ENCODE data around the gene RAB6B.

Gene RAB6B

DNA sequence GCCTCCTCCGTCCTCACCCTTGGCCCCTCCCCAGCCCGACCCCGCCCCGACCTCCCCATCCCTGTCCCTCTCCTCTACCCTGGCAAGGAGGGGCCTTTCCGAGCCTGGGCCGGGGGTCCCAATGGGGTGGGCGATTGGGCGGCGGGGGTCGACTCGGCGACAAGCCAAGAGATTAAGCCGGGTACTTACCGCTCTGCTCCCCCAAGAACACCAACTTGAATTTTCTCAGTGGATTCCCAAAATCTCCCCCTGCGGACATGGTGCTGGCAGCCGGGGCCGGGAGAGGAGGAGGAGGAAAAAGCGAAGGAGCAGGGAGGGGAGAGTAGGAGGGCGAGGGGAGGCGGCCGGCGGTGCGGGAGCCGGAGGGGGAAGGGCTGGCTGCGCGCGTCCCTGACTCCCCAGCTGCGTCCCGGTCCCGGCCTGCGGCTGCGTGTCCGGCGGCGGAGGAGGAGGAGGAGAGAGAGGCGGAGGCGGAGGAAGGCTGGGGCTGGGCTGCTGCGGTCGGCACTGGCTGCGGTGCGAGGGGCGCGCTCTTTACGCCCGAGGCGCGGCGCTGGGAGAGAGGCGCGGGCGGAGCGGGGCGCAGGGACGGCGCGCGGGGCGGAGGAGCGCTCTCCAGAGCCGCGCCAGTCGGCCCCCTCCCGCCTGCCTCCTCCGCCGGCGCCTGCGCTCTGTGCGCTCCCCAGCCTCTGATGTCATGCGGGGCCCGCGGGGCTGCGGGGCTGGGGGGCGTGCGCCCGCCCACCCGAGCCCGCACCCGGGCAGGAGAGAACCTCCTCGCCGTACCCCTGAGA, at the start of gene RAB6B:
Gene RAB6B, minus strand, starts transcription at position 675 of the 794 bp plus-strand sequence. Its CDS starts 416 bp downstream, at position 259.
- Histone ChIP-seq H3K4me3 (ENCODE audit: low read length) (peak within 1 kb of the TSS; percentile 69), H3K27ac (ENCODE audit: low read length) (no peak within 1 kb of the TSS), H3K9me3 (ENCODE audit: control insufficient read depth, insufficient read depth, low read length) (no peaks in the 10 kb centered on the region), H3K36me3 (ENCODE audit: control insufficient read depth, insufficient read depth, low read length) (no peaks in the 10 kb centered on the region), H3K4me1 (ENCODE audit: control insufficient read depth, insufficient read depth, low read length) (peaks cover 8% of the 10 kb centered on the region), H3K27me3 (ENCODE audit: control insufficient read depth, insufficient read depth, low read length) (peaks cover 16% of the 10 kb centered on the region)
- no peak for DNase-seq (ENCODE audit: low read depth, low spot score)
- WGBS (ENCODE audit: insufficient coverage, insufficient read length): no CpG with 5 or more reads among the region's 80 CpGs

DNA sequence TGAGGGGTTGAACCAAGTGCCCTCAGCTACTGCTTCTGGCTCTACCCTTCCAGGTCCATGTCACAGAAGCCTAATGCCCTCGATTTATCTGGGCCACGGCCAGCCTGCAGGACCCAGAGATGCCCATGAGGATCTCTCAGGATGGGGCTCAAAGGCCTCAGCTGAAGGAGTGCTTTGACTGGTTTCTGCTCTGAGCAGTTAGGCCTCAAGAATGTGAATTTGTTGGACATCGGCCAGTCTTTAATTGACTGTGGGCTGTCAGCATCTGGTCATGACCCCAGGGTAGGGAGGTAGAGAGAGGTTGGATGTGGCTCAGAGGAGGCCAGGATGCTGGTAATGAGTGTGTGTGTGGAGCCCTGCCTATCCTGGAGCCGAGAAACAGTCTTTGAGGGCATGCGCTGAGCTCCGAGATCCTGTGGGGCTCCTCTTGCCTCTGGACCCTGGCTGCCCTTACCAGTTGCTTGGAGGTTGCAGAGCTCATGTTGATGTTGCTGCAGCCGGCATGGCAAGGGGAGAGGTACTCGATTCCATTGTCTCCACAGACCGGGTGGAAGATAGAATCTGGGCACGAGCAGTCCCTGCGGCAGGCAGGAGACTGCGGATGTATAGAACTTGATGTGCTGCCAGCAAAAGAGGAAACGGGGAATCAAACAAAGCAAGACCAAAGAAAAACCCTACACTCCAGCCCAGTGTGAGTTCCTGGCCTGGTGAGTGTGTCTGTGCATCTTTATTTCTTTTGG, 49.1 kb upstream of the RAB6B start:
- no peak for DNase-seq (ENCODE audit: low read depth, low spot score)
- no peak overlapping the region for H3K4me3 ChIP-seq (ENCODE audit: low read length)
- no peak overlapping the region for H3K27ac ChIP-seq (ENCODE audit: low read length)
- no peaks in the 10 kb centered on the region for H3K9me3 ChIP-seq (ENCODE audit: control insufficient read depth, insufficient read depth, low read length)
- no peaks in the 10 kb centered on the region for H3K27me3 ChIP-seq (ENCODE audit: control insufficient read depth, insufficient read depth, low read length)
- no CpG with 5 or more reads among the region's 13 CpGs for WGBS (ENCODE audit: insufficient coverage, insufficient read length)
- no peaks in the 10 kb centered on the region for H3K36me3 ChIP-seq (ENCODE audit: control insufficient read depth, insufficient read depth, low read length)
- H3K4me1 ChIP-seq (ENCODE audit: control insufficient read depth, insufficient read depth, low read length): peaks cover 4% of the 10 kb centered on the region; the same call in 1 of the 2 replicates

- no peak overlapping the region for H3K4me3 ChIP-seq (ENCODE audit: low read length)
- H3K36me3 ChIP-seq (ENCODE audit: control insufficient read depth, insufficient read depth, low read length): no peaks in the 10 kb centered on the region
- no CpG with 5 or more reads among the region's 2 CpGs for WGBS (ENCODE audit: insufficient coverage, insufficient read length)
- no peaks in the 10 kb centered on the region for H3K27me3 ChIP-seq (ENCODE audit: control insufficient read depth, insufficient read depth, low read length)
- H3K27ac ChIP-seq (ENCODE audit: low read length): no peak overlapping the region
- DNase-seq (ENCODE audit: low read depth, low spot score): no peak
- peaks cover 2% of the 10 kb centered on the region; the same call in 1 of the 2 replicates for H3K4me1 ChIP-seq (ENCODE audit: control insufficient read depth, insufficient read depth, low read length)
- H3K9me3 ChIP-seq (ENCODE audit: control insufficient read depth, insufficient read depth, low read length): no peaks in the 10 kb centered on the region
Measured at GRCh38 chr3:133944181-133944580, 48.5 kb upstream of the RAB6B start.

DNA sequence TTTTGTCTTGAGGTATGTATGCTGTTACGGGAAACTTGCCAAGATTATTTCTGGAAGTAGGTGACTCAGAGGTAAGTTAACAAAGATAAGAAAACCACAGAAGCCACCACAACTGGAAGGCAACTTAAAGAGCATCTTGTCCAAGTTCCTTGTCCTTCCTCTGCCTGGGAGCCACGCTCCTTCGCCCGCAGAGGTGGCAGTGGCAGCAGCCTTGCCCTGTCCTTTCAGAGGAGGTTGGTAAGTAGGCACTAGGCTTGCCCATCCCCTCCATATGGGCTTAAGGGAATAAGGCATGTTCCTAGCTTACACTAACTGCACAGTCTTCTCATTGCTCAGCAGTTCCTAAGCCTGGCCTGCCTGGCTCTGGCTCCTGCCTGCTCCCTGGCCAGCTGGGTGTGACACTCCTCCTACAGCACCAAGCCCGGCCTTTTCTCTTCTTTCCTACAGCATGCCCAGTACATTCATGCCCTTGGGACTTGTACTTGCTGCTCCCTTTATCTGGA, 48.0 kb upstream of the RAB6B start:
- Histone ChIP-seq H3K4me1 (ENCODE audit: control insufficient read depth, insufficient read depth, low read length) (no peaks in the 10 kb centered on the region), H3K27ac (ENCODE audit: low read length) (no peak overlapping the region), H3K9me3 (ENCODE audit: control insufficient read depth, insufficient read depth, low read length) (no peaks in the 10 kb centered on the region), H3K36me3 (ENCODE audit: control insufficient read depth, insufficient read depth, low read length) (no peaks in the 10 kb centered on the region), H3K4me3 (ENCODE audit: low read length) (no peak overlapping the region), H3K27me3 (ENCODE audit: control insufficient read depth, insufficient read depth, low read length) (no peaks in the 10 kb centered on the region)
- no peak for DNase-seq (ENCODE audit: low read depth, low spot score)
- WGBS (ENCODE audit: insufficient coverage, insufficient read length): no CpG with 5 or more reads among the region's 5 CpGs

DNA sequence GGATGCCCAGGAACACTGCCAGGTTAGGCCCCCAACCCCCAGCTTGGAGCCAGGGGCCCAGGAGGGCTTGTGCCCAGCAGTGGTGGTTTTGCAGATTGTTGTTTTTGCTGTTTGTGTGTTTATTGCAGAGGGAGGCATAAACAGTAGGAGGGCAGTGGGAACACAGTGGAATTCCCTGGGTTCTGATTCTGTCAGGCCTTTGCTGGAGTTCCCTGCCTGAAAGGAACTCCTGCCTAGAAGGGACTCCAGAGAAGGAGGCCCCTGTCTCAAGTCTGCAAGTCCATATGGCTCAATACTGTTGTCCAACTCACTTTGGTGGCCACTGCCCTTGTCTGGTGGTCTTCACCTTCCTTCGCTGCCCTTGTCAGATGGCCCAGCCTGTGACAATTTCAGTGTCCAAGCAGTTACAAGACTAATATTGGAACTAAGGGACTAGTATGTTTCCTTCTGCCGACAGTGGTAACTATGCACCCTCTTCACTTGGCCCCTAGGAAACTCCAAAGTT, 47.4 kb upstream of the RAB6B start:
- H3K27ac ChIP-seq (ENCODE audit: low read length): no peak overlapping the region
- H3K9me3 ChIP-seq (ENCODE audit: control insufficient read depth, insufficient read depth, low read length): no peaks in the 10 kb centered on the region
- no peak overlapping the region for H3K4me3 ChIP-seq (ENCODE audit: low read length)
- no peaks in the 10 kb centered on the region for H3K4me1 ChIP-seq (ENCODE audit: control insufficient read depth, insufficient read depth, low read length)
- H3K36me3 ChIP-seq (ENCODE audit: control insufficient read depth, insufficient read depth, low read length): no peaks in the 10 kb centered on the region
- H3K27me3 ChIP-seq (ENCODE audit: control insufficient read depth, insufficient read depth, low read length): no peaks in the 10 kb centered on the region
- no CpG with 5 or more reads among the region's 2 CpGs for WGBS (ENCODE audit: insufficient coverage, insufficient read length)
- DNase-seq (ENCODE audit: low read depth, low spot score): no peak

GRCh38 chr3:133941415-133941821, 45.7 kb upstream of the RAB6B start:
- DNase-seq (ENCODE audit: low read depth, low spot score): no peak
- no CpG with 5 or more reads among the region's 7 CpGs for WGBS (ENCODE audit: insufficient coverage, insufficient read length)
- no peaks in the 10 kb centered on the region for H3K9me3 ChIP-seq (ENCODE audit: control insufficient read depth, insufficient read depth, low read length)
- H3K27ac ChIP-seq (ENCODE audit: low read length): no peak overlapping the region
- H3K4me3 ChIP-seq (ENCODE audit: low read length): no peak overlapping the region
- no peaks in the 10 kb centered on the region for H3K4me1 ChIP-seq (ENCODE audit: control insufficient read depth, insufficient read depth, low read length)
- no peaks in the 10 kb centered on the region for H3K36me3 ChIP-seq (ENCODE audit: control insufficient read depth, insufficient read depth, low read length)
- H3K27me3 ChIP-seq (ENCODE audit: control insufficient read depth, insufficient read depth, low read length): no peaks in the 10 kb centered on the region

DNA sequence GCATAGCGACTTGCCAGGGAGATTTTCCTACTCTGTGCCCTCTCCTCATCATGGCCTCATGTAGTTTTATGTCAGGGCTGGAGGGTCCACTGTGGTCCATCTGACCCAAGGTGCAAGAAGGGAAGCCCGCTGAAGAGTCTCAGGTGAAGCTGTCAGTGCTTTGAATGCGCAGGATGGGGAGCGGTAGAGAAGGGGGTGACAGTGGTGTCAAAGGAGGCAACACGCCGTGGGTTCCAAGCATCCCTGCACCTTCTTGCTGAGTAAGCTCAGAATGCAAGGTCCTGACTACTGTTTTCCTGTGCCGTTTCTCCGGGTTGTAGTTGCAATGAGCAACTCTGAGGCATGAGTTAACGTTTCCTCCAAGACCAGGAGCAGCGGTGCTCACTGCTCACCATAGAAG, 44.9 kb upstream of the RAB6B start:
- Histone ChIP-seq H3K36me3 (ENCODE audit: control insufficient read depth, insufficient read depth, low read length) (no peaks in the 10 kb centered on the region), H3K4me1 (ENCODE audit: control insufficient read depth, insufficient read depth, low read length) (no peaks in the 10 kb centered on the region), H3K4me3 (ENCODE audit: low read length) (no peak overlapping the region), H3K27me3 (ENCODE audit: control insufficient read depth, insufficient read depth, low read length) (no peaks in the 10 kb centered on the region), H3K27ac (ENCODE audit: low read length) (no peak overlapping the region), H3K9me3 (ENCODE audit: control insufficient read depth, insufficient read depth, low read length) (no peaks in the 10 kb centered on the region)
- no peak for DNase-seq (ENCODE audit: low read depth, low spot score)
- WGBS (ENCODE audit: insufficient coverage, insufficient read length): no CpG with 5 or more reads among the region's 10 CpGs

DNA sequence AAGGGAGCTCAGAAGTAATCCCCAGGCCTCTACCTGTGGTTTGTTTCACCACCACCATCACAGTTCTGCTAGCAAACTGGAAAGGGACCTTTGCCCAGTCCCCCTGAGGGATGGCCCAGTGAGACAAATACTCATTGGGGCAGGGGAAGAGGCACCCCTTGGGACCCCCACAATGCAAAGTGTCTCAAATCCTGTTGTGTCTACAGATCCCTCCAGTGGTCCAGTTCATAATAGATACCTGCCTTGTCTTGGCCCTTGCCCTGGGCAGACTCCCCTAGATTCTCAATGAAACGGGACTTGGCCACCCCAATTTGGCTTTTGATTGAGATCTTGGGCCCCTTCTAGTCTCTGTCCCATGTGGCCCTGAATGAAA, 43.8 kb upstream of the RAB6B start:
- Histone ChIP-seq H3K4me3 (ENCODE audit: low read length) (no peak overlapping the region), H3K9me3 (ENCODE audit: control insufficient read depth, insufficient read depth, low read length) (no peaks in the 10 kb centered on the region), H3K27ac (ENCODE audit: low read length) (no peak overlapping the region), H3K27me3 (ENCODE audit: control insufficient read depth, insufficient read depth, low read length) (no peaks in the 10 kb centered on the region), H3K36me3 (ENCODE audit: control insufficient read depth, insufficient read depth, low read length) (no peaks in the 10 kb centered on the region), H3K4me1 (ENCODE audit: control insufficient read depth, insufficient read depth, low read length) (no peaks in the 10 kb centered on the region)
- no peak for DNase-seq (ENCODE audit: low read depth, low spot score)
- WGBS (ENCODE audit: insufficient coverage, insufficient read length): no CpG with 5 or more reads among the region's 1 CpG

- no peak overlapping the region for H3K4me3 ChIP-seq (ENCODE audit: low read length)
- WGBS (ENCODE audit: insufficient coverage, insufficient read length): no CpG with 5 or more reads among the region's 2 CpGs
- no peaks in the 10 kb centered on the region for H3K36me3 ChIP-seq (ENCODE audit: control insufficient read depth, insufficient read depth, low read length)
- no peaks in the 10 kb centered on the region for H3K4me1 ChIP-seq (ENCODE audit: control insufficient read depth, insufficient read depth, low read length)
- H3K27ac ChIP-seq (ENCODE audit: low read length): no peak overlapping the region
- H3K27me3 ChIP-seq (ENCODE audit: control insufficient read depth, insufficient read depth, low read length): no peaks in the 10 kb centered on the region
- DNase-seq (ENCODE audit: low read depth, low spot score): no peak
- no peaks in the 10 kb centered on the region for H3K9me3 ChIP-seq (ENCODE audit: control insufficient read depth, insufficient read depth, low read length)
Measured at GRCh38 chr3:133938770-133939462, 43.2 kb upstream of the RAB6B start.

Measured in iPS DF 6.9 (cell line).